GM12891 (cell line): ENCODE data around the gene TECTA.

ENCODE experiments used
- DNase-seq: peaks from one replicate; pipeline ENCODE4 v3.0.0; 2011; ENCODE audit warnings: low spot score; ENCODE audit not compliant: insufficient read length
- FAIRE-seq: peaks from 2 replicates; lab custom pipeline; 2011; peaks lifted over from hg19 to GRCh38; lab: Jason Lieb, UNC
- PAX5 ChIP-seq: IDR thresholded peaks from 2 replicates; pipeline ENCODE4 v1.6.1; 2011; ENCODE audit warnings: low read length, moderate library complexity, mild to moderate bottlenecking; ENCODE audit not compliant: insufficient read depth, severe bottlenecking
- POLR2A ChIP-seq: IDR thresholded peaks from 2 replicates; pipeline ENCODE4 v1.6.1; 2011; ENCODE audit warnings: low read depth, low read length, control low read depth
- POLR2AphosphoS5 ChIP-seq: IDR thresholded peaks from 2 replicates; pipeline ENCODE4 v1.6.1; 2011; ENCODE audit warnings: low read depth, low read length, control low read depth
- POU2F2 ChIP-seq: IDR thresholded peaks from 2 replicates; pipeline ENCODE4 v1.6.1; 2011; ENCODE audit warnings: low read depth, mild to moderate bottlenecking, control low read depth, low read length, moderate library complexity
- SPI1 ChIP-seq: IDR thresholded peaks from 2 replicates; pipeline ENCODE4 v1.6.1; 2011; ENCODE audit warnings: low read depth, low read length, control low read depth
- TAF1 ChIP-seq: IDR thresholded peaks from 2 replicates; pipeline ENCODE4 v1.6.1; 2011; ENCODE audit warnings: low read depth, low read length, control low read depth

TECTA gene

DNA sequence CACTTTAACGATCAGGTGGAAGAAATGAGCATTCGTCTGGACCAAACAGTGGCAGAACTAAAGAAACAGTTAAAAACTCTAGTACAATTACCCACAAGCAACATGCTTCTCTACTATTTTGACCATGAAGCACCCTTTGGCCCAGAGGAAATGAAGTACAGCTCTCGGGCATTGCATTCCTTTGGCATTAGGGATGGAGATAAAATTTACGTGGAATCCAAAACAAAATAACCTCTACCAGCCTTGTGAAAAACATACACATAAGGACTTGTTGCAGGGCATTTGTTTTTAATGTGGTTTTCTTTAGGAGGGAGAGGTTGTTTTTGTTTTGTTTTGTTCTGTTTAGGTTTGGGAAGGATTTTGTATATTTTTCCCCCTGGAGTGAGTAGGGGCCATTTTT is 14.2 kb upstream of the TECTA start:
- no peak for FAIRE-seq
- TF ChIP-seq POLR2AphosphoS5 (no peak), PAX5 (no peak), POU2F2 (no peak), TAF1 (no peak), POLR2A (no peak), SPI1 (no peak)

DNA sequence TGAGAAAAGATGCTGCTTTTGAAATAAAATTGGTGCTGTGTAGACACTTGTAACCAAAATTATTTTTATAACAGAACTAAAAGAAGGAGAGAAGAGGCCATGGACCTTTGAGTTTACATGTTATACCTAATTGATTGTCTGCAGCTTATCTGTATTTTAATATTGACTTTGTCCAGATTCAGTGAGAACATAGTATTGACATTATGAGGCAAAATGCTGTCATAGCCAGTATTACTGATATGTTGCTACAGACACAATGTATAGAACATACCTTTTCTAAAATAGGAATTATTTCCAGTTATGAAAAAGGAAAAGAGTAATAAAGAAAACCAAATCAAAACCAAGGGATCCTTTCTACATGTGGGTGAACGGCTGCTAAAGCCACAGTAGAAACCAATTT is 11.5 kb upstream of the TECTA start:
- no peak for DNase-seq
- FAIRE-seq = no peak
- TF ChIP-seq POLR2A (no peak), TAF1 (no peak), POLR2AphosphoS5 (no peak), SPI1 (no peak), POU2F2 (no peak), PAX5 (no peak)

More for the DNA sequence above, 14.2 kb upstream of the TECTA start:
- no peak for DNase-seq

DNA sequence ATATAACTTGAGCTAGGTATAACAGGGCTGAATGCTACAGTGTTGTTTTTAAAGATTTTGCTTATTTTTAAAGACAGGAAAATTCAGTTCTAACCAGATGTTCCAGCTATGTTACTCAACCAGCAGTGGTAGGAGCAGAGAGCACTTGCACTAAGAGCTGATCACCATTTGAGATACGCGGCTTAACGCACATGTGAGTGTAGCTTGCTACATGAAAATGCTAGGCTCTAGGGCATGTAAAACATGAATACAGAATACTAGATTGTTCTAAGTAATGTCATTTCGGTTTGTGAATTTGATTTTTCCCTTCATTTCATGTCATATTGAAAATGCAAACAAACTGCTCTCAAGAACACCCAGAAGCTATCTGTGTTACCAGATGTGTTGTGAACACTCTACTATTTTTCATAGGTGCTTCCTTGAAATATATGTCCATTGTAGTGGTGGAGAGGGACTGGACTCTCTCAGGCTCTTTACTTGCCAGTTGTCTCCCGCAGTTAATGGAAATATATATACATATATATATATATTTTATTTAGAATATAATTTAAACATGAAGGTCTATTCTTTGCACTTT is 10.8 kb upstream of the TECTA start:
- TF ChIP-seq POLR2A = no peak
- TF ChIP-seq POU2F2 = no peak
- no peak for TF ChIP-seq PAX5
- no peak for TF ChIP-seq TAF1
- TF ChIP-seq POLR2AphosphoS5 = no peak
- no peak for TF ChIP-seq SPI1
- no peak for FAIRE-seq
- DNase-seq = no peak

DNA sequence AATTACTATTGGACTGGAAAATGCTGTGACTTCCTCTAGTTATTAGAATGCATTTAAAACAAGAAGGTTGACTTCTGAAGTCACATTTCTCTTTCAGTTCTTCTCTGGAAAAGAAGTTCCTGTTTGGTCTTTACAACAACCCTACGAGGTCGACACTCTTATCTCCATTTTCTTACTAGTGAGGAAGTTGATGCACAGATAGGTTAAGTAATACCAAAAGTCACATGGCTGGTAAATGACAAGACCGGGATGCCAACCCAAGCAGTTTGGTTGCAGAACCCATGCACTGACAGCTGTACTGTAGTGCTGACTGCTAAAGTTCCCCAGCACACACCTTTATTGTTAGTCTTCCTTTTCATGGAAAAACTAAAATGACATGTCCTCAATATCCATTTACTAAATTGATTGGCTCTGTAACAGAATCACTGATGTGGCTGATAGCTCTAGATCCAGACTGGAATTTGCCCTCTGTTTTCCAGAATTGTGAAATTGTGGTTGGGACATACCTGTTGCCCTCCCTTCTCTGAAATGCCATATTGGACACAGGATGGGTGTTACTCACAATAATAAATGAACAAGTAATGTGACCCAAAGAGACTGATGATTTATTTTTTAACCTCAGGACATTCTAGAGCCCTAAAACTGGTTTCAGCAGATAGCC is 9.4 kb upstream of the TECTA start:
- FAIRE-seq (peak; percentile 33), DNase-seq (no peak)
- TF ChIP-seq POU2F2 = no peak
- no peak for TF ChIP-seq POLR2AphosphoS5
- no peak for TF ChIP-seq PAX5
- TF ChIP-seq SPI1 = no peak
- no peak for TF ChIP-seq POLR2A
- TF ChIP-seq TAF1 = no peak

DNA sequence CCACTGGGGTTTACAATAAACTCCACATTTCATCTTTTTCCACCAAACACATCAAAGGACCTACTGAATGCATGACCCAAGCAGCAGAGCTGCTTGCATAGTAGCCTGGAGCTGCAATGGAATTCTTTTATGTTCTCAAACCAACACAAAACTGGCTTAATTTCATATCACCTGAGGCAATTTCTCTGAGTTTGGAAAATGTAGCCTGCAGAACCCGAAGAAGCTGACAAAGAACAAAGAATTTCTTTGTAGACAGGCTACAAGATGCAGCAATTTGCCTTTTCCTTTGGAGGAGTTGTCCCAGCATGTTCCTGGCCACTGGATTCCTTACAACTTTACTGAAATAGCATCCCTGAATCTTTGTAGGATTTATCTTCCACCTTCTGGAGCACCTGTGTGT is 5.5 kb upstream of the TECTA start:
- DNase-seq = no peak
- no peak for TF ChIP-seq POLR2A
- TF ChIP-seq POU2F2 = no peak
- TF ChIP-seq POLR2AphosphoS5 = no peak
- no peak for TF ChIP-seq SPI1
- TF ChIP-seq PAX5 = no peak
- TF ChIP-seq TAF1 = no peak
- FAIRE-seq = no peak

DNA sequence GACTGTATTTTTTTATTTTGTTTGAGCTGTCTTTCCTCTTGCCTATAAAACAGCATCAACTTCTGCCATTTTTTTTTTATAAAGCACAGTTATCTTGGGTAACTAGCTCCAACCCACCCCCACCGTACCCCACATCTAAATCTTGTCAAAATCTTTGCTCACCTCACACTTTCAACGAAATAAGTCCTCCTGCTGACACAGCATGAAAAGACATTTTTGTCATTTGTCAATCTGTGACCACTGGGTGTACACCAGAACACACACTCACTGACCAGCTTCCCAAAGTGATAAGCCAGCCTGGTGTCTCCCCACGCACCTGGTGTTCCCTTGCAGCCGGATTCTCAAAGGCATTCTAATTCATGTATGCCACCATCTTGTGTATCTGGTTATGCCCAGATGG is 1.7 kb upstream of the TECTA start:
- no peak for TF ChIP-seq POLR2A
- TF ChIP-seq POLR2AphosphoS5 = no peak
- TF ChIP-seq PAX5 = no peak
- TF ChIP-seq POU2F2 = no peak
- TF ChIP-seq SPI1 = no peak
- TF ChIP-seq TAF1 = no peak
- FAIRE-seq = no peak
- no peak for DNase-seq

DNA sequence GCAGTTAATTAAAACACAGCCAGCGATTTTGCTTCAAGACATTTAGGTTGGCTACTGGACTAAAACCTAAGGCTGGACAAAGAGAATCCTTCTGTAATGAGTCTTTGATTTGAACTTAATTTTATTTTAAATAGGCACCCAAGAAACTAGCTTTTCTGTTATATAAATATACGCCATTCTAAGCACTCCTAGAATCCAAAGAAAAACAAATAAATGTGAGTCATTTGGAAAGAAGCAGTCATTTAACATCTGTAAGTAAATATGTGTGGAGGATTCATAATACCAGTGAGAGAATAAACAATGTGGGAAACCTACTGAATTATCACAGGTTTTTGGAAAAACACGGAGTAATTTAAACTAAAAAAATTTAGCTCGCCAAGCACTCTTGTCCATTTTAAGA is 1.2 kb upstream of the TECTA start:
- no peak for DNase-seq
- no peak for TF ChIP-seq POLR2A
- TF ChIP-seq SPI1 = no peak
- TF ChIP-seq POU2F2 = no peak
- no peak for TF ChIP-seq PAX5
- no peak for TF ChIP-seq TAF1
- no peak for TF ChIP-seq POLR2AphosphoS5
- FAIRE-seq = no peak

DNA sequence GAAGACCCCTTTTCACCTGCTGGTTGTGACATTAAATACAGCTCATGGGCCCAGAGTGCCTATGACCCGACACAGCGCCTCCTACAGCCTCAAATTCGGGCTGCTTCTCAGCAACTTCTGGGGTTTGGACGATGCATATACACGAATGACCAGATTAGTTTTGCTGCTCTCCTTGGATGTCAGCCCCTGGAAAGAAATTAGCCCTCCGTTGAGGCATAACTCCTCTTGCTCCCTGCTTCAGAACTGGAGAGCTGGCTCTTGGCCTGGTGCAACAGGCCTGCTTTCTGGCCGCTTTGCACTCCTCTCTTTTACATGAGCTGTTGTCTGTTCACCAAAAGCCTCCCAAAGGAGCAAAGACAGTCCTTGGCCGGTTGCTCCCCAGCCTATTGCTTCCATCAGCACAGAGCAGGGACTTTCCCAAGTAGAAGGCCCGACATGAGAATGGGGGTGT is 3.3 kb downstream of the TECTA start:
- FAIRE-seq (no peak), DNase-seq (no peak)
- TF ChIP-seq POLR2AphosphoS5 (no peak), SPI1 (no peak), TAF1 (no peak), POLR2A (no peak), PAX5 (no peak), POU2F2 (no peak)

DNA sequence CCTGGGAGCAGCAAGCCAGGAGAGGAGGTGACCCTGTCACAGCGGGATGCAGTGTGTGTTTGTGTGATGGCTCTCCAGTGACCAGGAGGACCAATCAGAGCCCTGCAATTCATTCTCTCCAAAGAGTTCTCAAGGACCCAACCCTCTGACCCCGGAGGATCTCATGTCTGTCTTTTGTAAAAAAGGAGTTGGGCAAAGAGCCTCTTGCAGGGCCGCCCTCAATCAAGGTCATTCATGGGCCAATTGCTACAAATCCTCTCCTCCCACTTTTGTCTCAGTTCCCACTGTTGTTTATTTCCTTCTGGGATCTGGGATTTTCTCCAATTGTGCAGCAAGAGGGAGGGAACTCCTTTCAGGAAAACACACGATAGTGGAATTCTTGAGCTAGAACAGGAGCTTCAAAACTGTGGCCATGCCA is 4.0 kb downstream of the TECTA start:
- DNase-seq = no peak
- no peak for TF ChIP-seq PAX5
- TF ChIP-seq SPI1 = no peak
- no peak for TF ChIP-seq POU2F2
- no peak for TF ChIP-seq POLR2AphosphoS5
- TF ChIP-seq TAF1 = no peak
- no peak for TF ChIP-seq POLR2A
- FAIRE-seq = no peak

DNA sequence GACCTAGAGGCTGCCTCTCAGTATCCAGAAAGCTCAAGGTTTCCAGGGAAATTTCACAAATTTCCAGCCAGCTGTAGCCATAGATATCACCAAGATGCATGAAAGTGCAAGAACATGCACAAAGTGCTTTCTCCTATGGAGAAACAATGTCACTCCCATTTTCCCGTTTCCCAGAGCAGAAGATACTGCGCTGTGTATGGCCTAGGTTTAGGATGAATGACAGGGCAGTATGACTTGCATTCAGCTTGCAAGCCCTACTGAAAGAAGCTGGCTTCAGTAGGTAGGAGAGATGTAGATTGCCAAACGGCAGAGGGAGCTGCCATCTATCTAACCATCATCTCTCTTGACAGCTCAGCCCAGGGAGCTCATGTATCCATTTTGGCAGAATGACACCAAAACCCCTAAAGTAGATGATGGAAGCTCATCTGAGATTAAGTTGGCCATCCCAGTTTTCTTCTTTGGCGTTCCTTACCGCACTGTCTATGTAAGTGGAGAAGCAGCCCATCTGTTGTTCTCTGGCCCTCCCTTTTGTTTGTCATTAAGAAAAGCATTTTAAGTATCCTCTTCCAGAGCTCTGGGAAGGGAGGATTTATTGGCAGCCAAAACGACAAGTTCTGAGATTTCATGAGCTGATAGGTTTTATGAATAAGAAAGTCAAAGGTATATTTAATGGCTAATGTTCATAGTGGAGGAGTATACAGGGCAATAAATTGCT is 4.6 kb downstream of the TECTA start:
- TF ChIP-seq POLR2A = no peak
- TF ChIP-seq POLR2AphosphoS5 = no peak
- TF ChIP-seq SPI1 = no peak
- no peak for TF ChIP-seq TAF1
- no peak for TF ChIP-seq PAX5
- no peak for TF ChIP-seq POU2F2
- DNase-seq (no peak), FAIRE-seq (no peak)
